SU-DHL-6 (cell line): Measurements from ENCODE around the gene LGR4.

Experiments
- H2AFZ ChIP-seq: fragments of 200-600 bp; sonication (generic); 2 replicates; pipeline ENCODE4 v1.6.1; 2014; ENCODE audit warnings: low read depth, mild to moderate bottlenecking, moderate library complexity, mixed read lengths, antibody characterized with exemption, low read length; ENCODE audit not compliant: severe bottlenecking
- H3F3A ChIP-seq: fragments of 200-600 bp; shearing (Covaris generic); 2 replicates; pipeline ENCODE4 v1.6.0; 2016; ENCODE audit warnings: antibody characterized with exemption, mild to moderate bottlenecking; ENCODE audit not compliant: insufficient read depth
- H3K27ac ChIP-seq: fragments of 200-600 bp; sonication (generic); 2 replicates; pipeline ENCODE4 v1.5.1; 2016; ENCODE audit warnings: low read depth, mild to moderate bottlenecking, low read length, moderate library complexity, mixed read lengths
- H3K27me3 ChIP-seq: fragments of 200-600 bp; sonication (generic), shearing (Covaris generic); 2 replicates; pipeline ENCODE4 v1.6.0; 2014; ENCODE audit warnings: mild to moderate bottlenecking, low read length
- H3K36me3 ChIP-seq: fragments of 200-600 bp; sonication (generic); 2 replicates; pipeline ENCODE4 v1.6.1; 2014; ENCODE audit warnings: mild to moderate bottlenecking, low read length, mixed read lengths
- H3K4me2 ChIP-seq: fragments of 300-600, 200-600 bp; shearing (Covaris generic), sonication (generic); 2 replicates; pipeline ENCODE4 v1.6.0; 2014; ENCODE audit warnings: low read length, low read depth, mild to moderate bottlenecking; ENCODE audit not compliant: poor library complexity, severe bottlenecking
- H3K4me3 ChIP-seq: fragments of 200-600 bp; sonication (generic); 2 replicates; pipeline ENCODE4 v1.5.1; 2014; ENCODE audit warnings: antibody characterized with exemption, low read length, mild to moderate bottlenecking, mixed read lengths; ENCODE audit not compliant: insufficient read depth, poor library complexity, severe bottlenecking
- H3K79me2 ChIP-seq: fragments of 200-600 bp; sonication (generic); 2 replicates; pipeline ENCODE4 v1.6.1; 2014; ENCODE audit warnings: mild to moderate bottlenecking, low read length, moderate library complexity; ENCODE audit not compliant: insufficient read depth
- H3K9ac ChIP-seq: fragments of 200-600 bp; sonication (generic); 2 replicates; pipeline ENCODE4 v1.7.0; 2014; ENCODE audit warnings: mild to moderate bottlenecking, low read length
- H3K9me2 ChIP-seq: fragments of 200-600 bp; sonication (generic); replicated peaks from 2 replicates; pipeline ENCODE4 v1.6.1; 2014; ENCODE audit warnings: low read length; ENCODE audit not compliant: insufficient read depth
- H3K9me3 ChIP-seq: fragments of 200-600 bp; sonication (generic); 2 replicates; pipeline ENCODE4 v1.6.1; 2014; ENCODE audit warnings: low read length, mixed read lengths; ENCODE audit not compliant: insufficient read depth
- H4K20me1 ChIP-seq: fragments of 200-600 bp; sonication (generic); 2 replicates; pipeline ENCODE4 v1.6.1; 2014; ENCODE audit warnings: low read depth, mild to moderate bottlenecking, antibody characterized with exemption, low read length, moderate library complexity, mixed read lengths
- EZH2phosphoT487 ChIP-seq: fragments of 200-600 bp; sonication (generic), shearing (Covaris generic); conservative IDR thresholded peaks from 2 replicates; pipeline ENCODE4 v1.6.1; 2018; ENCODE audit warnings: mild to moderate bottlenecking, antibody characterized with exemption, low read length, moderate library complexity, mixed read lengths
- TF ChIP-seq, protein P1 (sequence below): fragments of 200-600 bp; sonication (generic); IDR thresholded peaks from one replicate; pipeline ENCODE4 v1.5.1; 2017; ENCODE audit warnings: antibody characterized with exemption, mild to moderate bottlenecking, low read length, moderate library complexity; ENCODE audit not compliant: insufficient read depth, poor library complexity, severe bottlenecking

LGR4 gene

GRCh38 chr11:27466363-27466762, 6.2 kb downstream of the LGR4 start:
- H4K20me1 ChIP-seq: no peaks in the 10 kb centered on the region
- no peak for TF ChIP-seq EZH2phosphoT487
- TF ChIP-seq, protein P1, sequence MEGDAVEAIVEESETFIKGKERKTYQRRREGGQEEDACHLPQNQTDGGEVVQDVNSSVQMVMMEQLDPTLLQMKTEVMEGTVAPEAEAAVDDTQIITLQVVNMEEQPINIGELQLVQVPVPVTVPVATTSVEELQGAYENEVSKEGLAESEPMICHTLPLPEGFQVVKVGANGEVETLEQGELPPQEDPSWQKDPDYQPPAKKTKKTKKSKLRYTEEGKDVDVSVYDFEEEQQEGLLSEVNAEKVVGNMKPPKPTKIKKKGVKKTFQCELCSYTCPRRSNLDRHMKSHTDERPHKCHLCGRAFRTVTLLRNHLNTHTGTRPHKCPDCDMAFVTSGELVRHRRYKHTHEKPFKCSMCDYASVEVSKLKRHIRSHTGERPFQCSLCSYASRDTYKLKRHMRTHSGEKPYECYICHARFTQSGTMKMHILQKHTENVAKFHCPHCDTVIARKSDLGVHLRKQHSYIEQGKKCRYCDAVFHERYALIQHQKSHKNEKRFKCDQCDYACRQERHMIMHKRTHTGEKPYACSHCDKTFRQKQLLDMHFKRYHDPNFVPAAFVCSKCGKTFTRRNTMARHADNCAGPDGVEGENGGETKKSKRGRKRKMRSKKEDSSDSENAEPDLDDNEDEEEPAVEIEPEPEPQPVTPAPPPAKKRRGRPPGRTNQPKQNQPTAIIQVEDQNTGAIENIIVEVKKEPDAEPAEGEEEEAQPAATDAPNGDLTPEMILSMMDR: no peak
- no peak overlapping the region for H3K27ac ChIP-seq
- no peak overlapping the region for H2AFZ ChIP-seq
- H3K4me3 ChIP-seq: no peak overlapping the region
- H3K9me2 ChIP-seq: no peaks in the 10 kb centered on the region
- no peaks in the 10 kb centered on the region for H3K27me3 ChIP-seq
- no peaks in the 10 kb centered on the region for H3K79me2 ChIP-seq
- no peak overlapping the region for H3K4me2 ChIP-seq
- no peaks in the 10 kb centered on the region for H3F3A ChIP-seq
- no peaks in the 10 kb centered on the region for H3K36me3 ChIP-seq
- no peak overlapping the region for H3K9ac ChIP-seq
- no peaks in the 10 kb centered on the region for H3K9me3 ChIP-seq

- Histone ChIP-seq H3K4me2 (no peak overlapping the region), H3K4me3 (no peak overlapping the region), H3K36me3 (no peaks in the 10 kb centered on the region), H3K9me3 (no peaks in the 10 kb centered on the region), H3K79me2 (no peaks in the 10 kb centered on the region), H4K20me1 (no peaks in the 10 kb centered on the region), H3F3A (no peaks in the 10 kb centered on the region), H3K9ac (no peak overlapping the region), H2AFZ (no peak overlapping the region), H3K27ac (no peak overlapping the region), H3K9me2 (no peaks in the 10 kb centered on the region), H3K27me3 (no peaks in the 10 kb centered on the region)
- TF ChIP-seq, protein P1: no peak
- no peak for TF ChIP-seq EZH2phosphoT487
Measured at GRCh38 chr11:27465629-27466028, 7.0 kb downstream of the LGR4 start.

DNA sequence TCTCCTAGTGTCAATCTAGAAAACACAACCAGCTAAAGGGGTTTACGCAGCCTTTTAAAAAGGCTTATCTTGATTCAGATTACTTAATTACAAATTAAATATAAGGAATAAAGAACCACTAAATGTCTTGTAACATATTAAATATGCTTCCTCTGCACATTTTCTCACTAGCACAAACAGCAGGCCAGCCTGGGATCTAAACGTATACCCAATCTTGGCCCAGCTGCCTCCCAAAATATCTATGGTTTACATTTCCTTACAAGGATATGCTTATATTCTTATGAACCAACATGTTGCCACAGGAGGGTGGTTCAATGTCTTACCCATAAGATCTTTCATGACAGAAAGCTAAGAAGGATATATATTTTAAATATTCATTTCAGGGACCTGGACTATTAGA, 7.7 kb downstream of the LGR4 start:
- Histone ChIP-seq H3K27me3 (no peaks in the 10 kb centered on the region), H3K79me2 (no peaks in the 10 kb centered on the region), H3K4me2 (no peak overlapping the region), H4K20me1 (no peaks in the 10 kb centered on the region), H3K4me3 (no peak overlapping the region), H3F3A (no peaks in the 10 kb centered on the region), H3K9ac (no peak overlapping the region), H3K9me3 (no peaks in the 10 kb centered on the region), H2AFZ (no peak overlapping the region), H3K27ac (no peak overlapping the region), H3K9me2 (no peaks in the 10 kb centered on the region), H3K36me3 (no peaks in the 10 kb centered on the region)
- TF ChIP-seq, protein P1: no peak
- TF ChIP-seq EZH2phosphoT487: no peak
